ENCODE data around the gene AGR3.

The AGR3 gene

GRCh38 chr7:16881844-16882243 is at the start of gene AGR3:
AGR3 (minus strand) TSS chr7:16881983; CDS start chr7:16878618, 3,365 bp downstream.
- no peak for DNase-seq (ENCODE audit: low read depth in 1 of 2, low spot score in 1 of 2)

DNA sequence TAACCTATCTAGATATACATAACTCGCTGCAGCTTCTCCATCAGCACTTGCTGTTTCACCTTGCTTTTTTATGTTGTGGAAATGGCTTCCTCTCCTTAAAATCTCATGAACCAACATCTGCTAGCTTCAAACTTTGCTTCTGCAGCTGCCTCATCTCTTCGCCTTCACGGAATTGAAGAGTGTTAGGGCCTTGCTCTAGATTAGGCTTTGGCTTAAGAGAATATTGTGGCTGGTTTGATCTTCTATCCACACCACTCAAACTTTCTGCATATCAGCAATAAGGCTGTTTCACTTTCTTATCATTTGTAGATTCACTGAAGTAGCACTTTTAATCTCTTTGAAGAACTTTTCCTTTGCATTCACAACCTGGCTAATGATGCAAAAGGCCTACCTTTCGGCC is 49.2 kb upstream of the AGR3 start:
- no peak for DNase-seq (ENCODE audit: low read depth in 1 of 2, low spot score in 1 of 2)

DNA sequence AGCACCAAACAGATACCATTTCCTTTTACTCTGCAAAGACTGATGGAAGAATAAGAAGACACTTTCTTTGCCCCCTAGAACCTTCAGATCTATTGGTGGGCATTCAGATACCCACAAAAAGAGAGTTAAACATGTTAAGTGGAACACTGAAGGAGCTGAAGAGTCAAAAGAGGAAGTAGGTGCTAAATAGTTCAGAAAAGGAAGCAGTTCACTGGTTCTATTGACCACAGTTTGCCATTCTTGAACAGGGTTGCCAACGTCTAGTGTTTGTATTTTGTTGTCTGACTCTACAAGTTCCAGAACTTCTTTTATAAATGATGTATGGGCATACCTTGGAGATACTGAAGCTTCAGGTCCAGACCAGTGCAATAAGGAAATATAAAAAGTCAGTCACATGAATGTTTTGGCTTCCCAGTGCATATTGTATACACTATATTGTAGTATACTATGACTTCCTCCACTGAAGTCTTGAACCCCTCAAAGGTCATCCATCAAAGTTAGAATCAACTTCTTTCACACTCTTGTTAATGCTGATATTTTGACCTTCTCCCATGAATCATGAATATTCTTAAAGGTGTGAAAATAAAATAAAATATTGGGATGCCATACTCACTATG is 47.5 kb upstream of the AGR3 start:
- no peak for DNase-seq (ENCODE audit: low read depth in 1 of 2, low spot score in 1 of 2)

DNA sequence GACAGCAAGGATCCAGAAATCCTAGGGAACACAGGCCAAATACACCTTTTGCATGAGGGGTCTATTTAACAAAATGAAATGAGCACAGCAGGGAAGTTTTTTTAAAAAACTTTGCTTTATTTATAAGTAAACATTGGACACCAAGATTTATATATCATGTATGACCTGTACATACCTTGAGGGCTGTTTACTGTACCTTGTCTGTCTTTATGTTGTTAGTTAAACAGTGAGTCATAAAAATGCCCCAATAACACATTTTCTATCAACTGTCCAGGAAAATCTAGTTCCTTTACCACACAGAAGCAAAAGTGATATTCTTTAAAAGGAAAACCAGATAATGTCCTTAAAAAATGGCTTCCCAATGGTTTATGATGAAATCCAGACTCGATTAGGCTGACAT is 45.1 kb upstream of the AGR3 start:
- no peak for DNase-seq (ENCODE audit: low read depth in 1 of 2, low spot score in 1 of 2)

- DNase-seq (ENCODE audit: low read depth in 1 of 2, low spot score in 1 of 2) = no peak
Measured at GRCh38 chr7:16926283-16926682, 44.5 kb upstream of the AGR3 start.

GRCh38 chr7:16925609-16926008 is 43.8 kb upstream of the AGR3 start:
- DNase-seq (ENCODE audit: low read depth in 1 of 2, low spot score in 1 of 2) = no peak

DNA sequence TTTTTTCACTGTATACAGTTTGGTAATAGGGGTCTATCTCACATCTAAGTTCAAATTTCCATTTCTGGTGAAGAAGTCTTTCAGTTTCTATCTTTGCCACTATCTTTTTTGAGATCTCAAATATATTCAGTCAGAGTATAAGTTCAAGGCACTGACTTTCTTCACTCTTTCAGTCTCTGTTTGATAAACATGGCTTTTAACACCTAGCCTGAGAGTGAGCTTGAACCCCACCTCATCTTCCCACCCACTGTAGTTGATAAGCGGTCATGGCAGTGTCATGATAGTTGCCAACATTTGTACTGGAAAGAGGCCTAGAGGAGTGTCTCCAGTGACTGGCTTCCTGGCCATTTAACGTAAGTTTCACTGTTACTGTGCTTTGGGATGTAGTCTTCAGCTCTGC is 41.2 kb upstream of the AGR3 start:
- no peak for DNase-seq (ENCODE audit: low read depth in 1 of 2, low spot score in 1 of 2)

GRCh38 chr7:16921644-16922257 is 40.0 kb upstream of the AGR3 start:
- no peak for DNase-seq (ENCODE audit: low read depth in 1 of 2, low spot score in 1 of 2)

- no peak for DNase-seq (ENCODE audit: low read depth in 1 of 2, low spot score in 1 of 2)
Measured at GRCh38 chr7:16921151-16921550, 39.4 kb upstream of the AGR3 start.

DNA sequence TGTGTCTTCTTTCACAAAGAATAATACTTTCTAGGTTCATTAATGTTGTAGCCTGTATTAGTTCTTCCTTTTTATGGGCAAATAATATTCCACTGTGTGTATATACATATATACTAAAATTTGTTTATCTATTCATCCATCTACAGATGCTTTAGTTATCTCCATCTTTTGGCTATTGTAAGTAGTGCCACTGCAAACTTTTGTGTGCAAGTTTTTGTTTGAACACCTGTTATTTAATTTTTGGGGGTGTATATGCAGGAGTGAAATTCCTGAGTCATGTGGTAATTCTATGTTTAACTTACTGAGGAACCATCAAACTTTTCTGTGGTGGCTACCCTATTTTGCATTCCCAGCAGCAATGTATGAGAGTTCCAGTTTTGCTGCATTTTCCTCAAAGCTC is 37.7 kb upstream of the AGR3 start:
- no peak for DNase-seq (ENCODE audit: low read depth in 1 of 2, low spot score in 1 of 2)

GRCh38 chr7:16918288-16918895 is 36.6 kb upstream of the AGR3 start:
- DNase-seq (ENCODE audit: low read depth in 1 of 2, low spot score in 1 of 2) = no peak

DNA sequence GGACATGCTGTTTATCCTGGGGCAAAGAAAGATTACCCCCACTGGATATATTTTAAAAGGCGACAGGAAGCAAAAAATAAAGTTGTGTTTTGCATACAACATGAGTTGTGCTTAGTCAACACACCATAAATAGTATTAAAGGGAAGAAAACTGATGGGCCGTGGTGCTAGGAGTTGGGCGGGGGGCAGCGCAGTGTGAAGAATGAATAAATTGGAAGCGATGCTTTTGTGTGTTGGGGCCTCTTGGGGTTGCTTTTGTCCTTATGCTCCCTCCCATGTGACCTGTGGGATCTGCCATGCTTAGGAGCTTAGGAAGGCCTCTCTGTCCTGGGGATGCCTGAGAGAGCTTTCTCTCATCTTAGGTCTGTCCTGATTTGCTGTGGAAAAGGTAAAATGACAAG is 35.0 kb upstream of the AGR3 start:
- DNase-seq (ENCODE audit: low read depth in 1 of 2, low spot score in 1 of 2) = no peak

DNA sequence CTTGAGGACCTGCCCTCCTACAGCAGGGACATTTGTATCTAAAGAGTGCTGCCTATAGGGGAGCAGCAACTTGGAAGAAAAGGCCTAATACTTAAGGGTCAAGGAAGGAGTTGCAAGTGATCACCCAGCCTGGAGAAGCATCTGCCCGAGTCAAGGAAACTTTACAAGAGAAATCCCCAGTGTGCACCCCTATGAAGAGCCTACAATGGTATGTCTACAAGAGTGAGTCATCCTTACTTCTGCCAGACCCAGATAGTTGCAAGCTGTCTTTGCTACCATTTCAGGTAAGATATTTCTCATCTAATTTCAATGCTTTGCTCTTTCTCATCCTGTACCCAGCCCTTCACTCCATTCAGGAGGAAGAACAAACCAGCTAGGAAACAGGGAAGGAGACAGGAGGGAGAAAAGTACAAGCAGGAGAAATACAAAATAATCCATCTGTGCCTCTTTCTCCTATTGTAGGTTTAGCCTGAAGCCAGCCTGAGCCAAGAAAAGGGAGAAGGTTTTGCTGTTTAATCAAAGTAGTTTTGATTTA is 34.4 kb upstream of the AGR3 start:
- no peak for DNase-seq (ENCODE audit: low read depth in 1 of 2, low spot score in 1 of 2)

- DNase-seq (ENCODE audit: low read depth in 1 of 2, low spot score in 1 of 2) = no peak
Measured at GRCh38 chr7:16915405-16915804, 33.6 kb upstream of the AGR3 start.

DNA sequence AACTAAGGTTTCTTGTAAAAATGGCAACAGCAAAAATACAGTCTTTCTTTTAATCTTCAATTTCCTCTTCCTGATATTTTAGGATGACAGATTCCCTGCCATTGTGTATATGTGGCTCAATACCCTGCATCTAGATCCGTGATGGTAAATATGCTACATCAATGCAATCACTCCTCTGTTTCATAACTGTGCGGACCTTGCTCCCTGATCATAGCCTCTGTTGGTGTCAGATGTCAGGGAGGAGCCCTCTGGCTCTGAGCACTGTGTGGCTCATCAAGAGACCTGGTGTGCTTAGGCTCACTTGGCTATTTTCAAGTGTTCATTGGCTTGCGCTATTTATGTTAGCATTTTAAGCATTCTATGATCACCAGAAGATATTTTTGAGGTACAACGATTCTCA is 33.0 kb upstream of the AGR3 start:
- no peak for DNase-seq (ENCODE audit: low read depth in 1 of 2, low spot score in 1 of 2)

- DNase-seq (ENCODE audit: low read depth in 1 of 2, low spot score in 1 of 2) = no peak
Measured at GRCh38 chr7:16913643-16914042, 31.9 kb upstream of the AGR3 start.

DNA sequence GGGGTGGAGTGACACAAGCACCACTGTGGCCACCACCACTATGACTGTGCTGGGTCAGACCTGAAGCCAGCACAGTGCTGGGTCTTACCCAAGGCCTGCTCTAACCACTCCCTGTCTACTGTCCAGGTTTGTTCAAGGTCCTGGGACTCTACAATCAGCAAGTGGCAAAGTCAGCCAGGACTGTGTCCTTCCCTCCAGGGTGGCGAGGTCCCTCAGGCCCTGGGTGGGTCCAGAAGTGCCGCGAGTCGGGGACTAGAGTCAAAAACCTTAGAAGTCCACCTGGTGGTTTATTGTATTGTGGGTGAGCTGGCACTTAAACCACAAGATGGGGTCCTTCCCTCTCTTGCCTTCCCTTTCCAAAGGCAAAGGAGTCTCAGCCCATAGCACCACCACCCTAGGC is 30.8 kb upstream of the AGR3 start:
- no peak for DNase-seq (ENCODE audit: low read depth in 1 of 2, low spot score in 1 of 2)

DNA sequence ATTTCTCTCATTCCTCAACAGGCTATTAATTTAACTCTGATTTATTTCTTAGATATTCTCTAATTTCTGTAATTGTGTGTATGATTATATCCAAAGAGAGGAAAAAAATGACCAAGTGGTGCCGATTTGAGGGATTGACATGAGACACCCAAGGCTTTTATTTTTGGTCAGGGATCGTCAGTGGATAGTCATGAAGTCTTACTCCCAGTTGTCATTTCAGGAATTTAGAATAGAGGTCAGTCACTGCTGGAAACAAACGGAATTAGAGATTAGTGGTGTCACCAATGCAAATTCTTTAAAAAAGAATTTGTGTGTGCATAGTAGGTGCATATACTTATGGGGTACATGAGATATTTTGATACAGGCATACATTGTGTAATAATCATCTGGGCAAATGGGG is 26.8 kb upstream of the AGR3 start:
- no peak for DNase-seq (ENCODE audit: low read depth in 1 of 2, low spot score in 1 of 2)

GRCh38 chr7:16905300-16906044 is 23.7 kb upstream of the AGR3 start:
- no peak for DNase-seq (ENCODE audit: low read depth in 1 of 2, low spot score in 1 of 2)

DNA sequence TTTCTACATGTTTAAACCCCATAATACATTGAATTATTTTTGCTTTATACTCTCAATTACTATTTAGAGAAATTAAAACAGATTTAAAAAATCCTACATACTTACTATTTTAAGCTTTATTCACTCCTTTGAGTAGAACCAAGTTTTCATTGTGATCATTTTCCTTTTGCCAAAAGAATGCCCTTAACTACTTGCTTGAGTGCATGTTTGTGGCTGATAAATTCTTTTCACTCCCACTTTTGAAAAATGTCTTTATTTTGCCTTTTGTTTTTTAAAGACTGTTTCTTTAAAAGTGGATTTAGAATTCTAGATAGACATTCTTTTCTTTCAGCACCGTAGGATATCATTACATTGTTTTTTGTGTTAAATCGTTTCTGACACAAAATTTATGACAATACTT is 22.3 kb upstream of the AGR3 start:
- no peak for DNase-seq (ENCODE audit: low read depth in 1 of 2, low spot score in 1 of 2)

DNA sequence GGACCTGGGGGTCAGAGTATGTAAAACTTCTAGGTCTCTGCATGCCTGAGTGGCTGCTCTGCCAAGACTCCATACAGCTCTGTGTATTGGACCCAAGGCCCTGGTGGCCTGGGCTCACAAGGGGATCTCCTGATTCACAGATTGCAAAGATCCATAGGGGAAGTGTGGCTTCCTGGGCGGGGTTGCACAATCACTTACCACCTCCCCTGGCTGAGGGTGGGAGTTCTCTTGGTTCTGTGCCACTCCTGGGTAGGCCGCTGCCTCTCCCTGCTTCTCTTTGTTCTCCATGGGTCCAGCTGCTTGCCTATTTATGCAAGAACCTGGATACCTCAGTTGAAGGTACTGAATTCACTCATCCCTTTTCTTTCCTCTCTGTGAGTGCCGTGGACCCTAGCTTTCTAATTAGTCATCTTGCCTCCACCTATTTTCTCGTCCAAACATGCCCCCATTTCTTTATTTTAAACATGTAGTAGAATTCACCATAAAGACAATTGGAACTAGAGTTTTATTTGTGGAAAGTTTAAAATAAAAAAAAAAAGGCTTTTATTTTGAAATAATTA is 18.5 kb upstream of the AGR3 start:
- DNase-seq (ENCODE audit: low read depth in 1 of 2, low spot score in 1 of 2) = no peak
